SU-DHL-6 (cell line): ENCODE data around the gene FHOD1.

ENCODE experiments used
- H2AFZ ChIP-seq: fragments of 200-600 bp; sonication (generic); 2 replicates; pipeline ENCODE4 v1.6.1; 2014; ENCODE audit warnings: low read depth, mild to moderate bottlenecking, moderate library complexity, mixed read lengths, antibody characterized with exemption, low read length; ENCODE audit not compliant: severe bottlenecking
- H3F3A ChIP-seq: fragments of 200-600 bp; shearing (Covaris generic); 2 replicates; pipeline ENCODE4 v1.6.0; 2016; ENCODE audit warnings: antibody characterized with exemption, mild to moderate bottlenecking; ENCODE audit not compliant: insufficient read depth
- H3K27ac ChIP-seq: fragments of 200-600 bp; sonication (generic); 2 replicates; pipeline ENCODE4 v1.5.1; 2016; ENCODE audit warnings: low read depth, mild to moderate bottlenecking, low read length, moderate library complexity, mixed read lengths
- H3K27me3 ChIP-seq: fragments of 200-600 bp; sonication (generic), shearing (Covaris generic); 2 replicates; pipeline ENCODE4 v1.6.0; 2014; ENCODE audit warnings: mild to moderate bottlenecking, low read length
- H3K36me3 ChIP-seq: fragments of 200-600 bp; sonication (generic); 2 replicates; pipeline ENCODE4 v1.6.1; 2014; ENCODE audit warnings: mild to moderate bottlenecking, low read length, mixed read lengths
- H3K4me2 ChIP-seq: fragments of 300-600, 200-600 bp; shearing (Covaris generic), sonication (generic); 2 replicates; pipeline ENCODE4 v1.6.0; 2014; ENCODE audit warnings: low read length, low read depth, mild to moderate bottlenecking; ENCODE audit not compliant: poor library complexity, severe bottlenecking
- H3K4me3 ChIP-seq: fragments of 200-600 bp; sonication (generic); 2 replicates; pipeline ENCODE4 v1.5.1; 2014; ENCODE audit warnings: antibody characterized with exemption, low read length, mild to moderate bottlenecking, mixed read lengths; ENCODE audit not compliant: insufficient read depth, poor library complexity, severe bottlenecking
- H3K79me2 ChIP-seq: fragments of 200-600 bp; sonication (generic); 2 replicates; pipeline ENCODE4 v1.6.1; 2014; ENCODE audit warnings: mild to moderate bottlenecking, low read length, moderate library complexity; ENCODE audit not compliant: insufficient read depth
- H3K9ac ChIP-seq: fragments of 200-600 bp; sonication (generic); 2 replicates; pipeline ENCODE4 v1.7.0; 2014; ENCODE audit warnings: mild to moderate bottlenecking, low read length
- H3K9me2 ChIP-seq: fragments of 200-600 bp; sonication (generic); replicated peaks from 2 replicates; pipeline ENCODE4 v1.6.1; 2014; ENCODE audit warnings: low read length; ENCODE audit not compliant: insufficient read depth
- H3K9me3 ChIP-seq: fragments of 200-600 bp; sonication (generic); 2 replicates; pipeline ENCODE4 v1.6.1; 2014; ENCODE audit warnings: low read length, mixed read lengths; ENCODE audit not compliant: insufficient read depth
- H4K20me1 ChIP-seq: fragments of 200-600 bp; sonication (generic); 2 replicates; pipeline ENCODE4 v1.6.1; 2014; ENCODE audit warnings: low read depth, mild to moderate bottlenecking, antibody characterized with exemption, low read length, moderate library complexity, mixed read lengths
- EZH2phosphoT487 ChIP-seq: fragments of 200-600 bp; sonication (generic), shearing (Covaris generic); conservative IDR thresholded peaks from 2 replicates; pipeline ENCODE4 v1.6.1; 2018; ENCODE audit warnings: mild to moderate bottlenecking, antibody characterized with exemption, low read length, moderate library complexity, mixed read lengths
- TF ChIP-seq, protein P1 (sequence below): fragments of 200-600 bp; sonication (generic); IDR thresholded peaks from one replicate; pipeline ENCODE4 v1.5.1; 2017; ENCODE audit warnings: antibody characterized with exemption, mild to moderate bottlenecking, low read length, moderate library complexity; ENCODE audit not compliant: insufficient read depth, poor library complexity, severe bottlenecking

The FHOD1 gene

DNA sequence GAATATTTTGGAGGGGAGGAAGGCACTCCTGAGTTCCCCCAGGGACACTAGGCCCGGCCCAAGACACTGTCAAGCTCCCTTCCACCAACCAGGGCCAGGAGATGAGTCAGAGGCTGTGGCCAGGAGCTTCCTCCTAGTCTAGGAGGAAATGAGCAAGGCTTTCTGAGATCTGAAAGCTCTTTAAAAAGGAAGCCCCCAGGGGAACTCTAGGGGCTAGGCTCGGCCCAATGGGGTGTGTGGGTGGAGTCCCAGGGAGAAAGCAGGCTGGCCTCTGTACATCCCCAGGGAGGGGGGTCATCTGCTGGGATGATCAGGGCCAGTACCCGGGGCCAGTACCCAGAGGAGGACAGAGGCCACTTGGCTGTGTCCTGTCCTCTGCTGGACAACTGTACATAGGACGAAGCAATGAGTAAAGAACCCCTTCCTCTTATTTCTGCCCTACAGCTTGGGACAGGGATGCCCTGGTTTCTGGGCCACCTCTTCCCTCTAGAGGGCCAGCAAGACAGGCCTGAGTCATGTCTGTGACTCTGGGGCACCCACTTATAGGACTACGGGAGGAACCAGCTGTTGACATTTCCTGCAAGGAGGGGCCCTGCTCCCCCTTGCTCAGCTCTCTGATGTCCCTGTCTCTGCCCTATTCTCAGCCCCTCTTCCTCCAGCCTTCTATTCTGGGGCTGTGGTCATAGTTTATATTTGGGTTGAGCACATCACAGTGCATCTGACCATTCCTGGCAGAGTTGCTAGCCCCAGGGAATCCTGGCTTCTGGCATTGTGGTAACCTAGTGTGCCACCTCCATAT lies 2.7 kb downstream of the FHOD1 start:
- TF ChIP-seq, protein P1, sequence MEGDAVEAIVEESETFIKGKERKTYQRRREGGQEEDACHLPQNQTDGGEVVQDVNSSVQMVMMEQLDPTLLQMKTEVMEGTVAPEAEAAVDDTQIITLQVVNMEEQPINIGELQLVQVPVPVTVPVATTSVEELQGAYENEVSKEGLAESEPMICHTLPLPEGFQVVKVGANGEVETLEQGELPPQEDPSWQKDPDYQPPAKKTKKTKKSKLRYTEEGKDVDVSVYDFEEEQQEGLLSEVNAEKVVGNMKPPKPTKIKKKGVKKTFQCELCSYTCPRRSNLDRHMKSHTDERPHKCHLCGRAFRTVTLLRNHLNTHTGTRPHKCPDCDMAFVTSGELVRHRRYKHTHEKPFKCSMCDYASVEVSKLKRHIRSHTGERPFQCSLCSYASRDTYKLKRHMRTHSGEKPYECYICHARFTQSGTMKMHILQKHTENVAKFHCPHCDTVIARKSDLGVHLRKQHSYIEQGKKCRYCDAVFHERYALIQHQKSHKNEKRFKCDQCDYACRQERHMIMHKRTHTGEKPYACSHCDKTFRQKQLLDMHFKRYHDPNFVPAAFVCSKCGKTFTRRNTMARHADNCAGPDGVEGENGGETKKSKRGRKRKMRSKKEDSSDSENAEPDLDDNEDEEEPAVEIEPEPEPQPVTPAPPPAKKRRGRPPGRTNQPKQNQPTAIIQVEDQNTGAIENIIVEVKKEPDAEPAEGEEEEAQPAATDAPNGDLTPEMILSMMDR: no peak
- TF ChIP-seq EZH2phosphoT487: no peak
- no peak overlapping the region for H2AFZ ChIP-seq
- no peak overlapping the region for H3K4me3 ChIP-seq
- no peaks in the 10 kb centered on the region for H3K9me3 ChIP-seq
- no peaks in the 10 kb centered on the region for H3K79me2 ChIP-seq
- no peak overlapping the region for H3K27ac ChIP-seq
- no peak overlapping the region for H3K9ac ChIP-seq
- H3K36me3 ChIP-seq: no peaks in the 10 kb centered on the region
- H3K4me2 ChIP-seq: no peak overlapping the region
- no peaks in the 10 kb centered on the region for H3F3A ChIP-seq
- no peaks in the 10 kb centered on the region for H3K27me3 ChIP-seq
- H3K9me2 ChIP-seq: no peaks in the 10 kb centered on the region
- H4K20me1 ChIP-seq: no peaks in the 10 kb centered on the region; the same call in 1 of the 2 replicates

DNA sequence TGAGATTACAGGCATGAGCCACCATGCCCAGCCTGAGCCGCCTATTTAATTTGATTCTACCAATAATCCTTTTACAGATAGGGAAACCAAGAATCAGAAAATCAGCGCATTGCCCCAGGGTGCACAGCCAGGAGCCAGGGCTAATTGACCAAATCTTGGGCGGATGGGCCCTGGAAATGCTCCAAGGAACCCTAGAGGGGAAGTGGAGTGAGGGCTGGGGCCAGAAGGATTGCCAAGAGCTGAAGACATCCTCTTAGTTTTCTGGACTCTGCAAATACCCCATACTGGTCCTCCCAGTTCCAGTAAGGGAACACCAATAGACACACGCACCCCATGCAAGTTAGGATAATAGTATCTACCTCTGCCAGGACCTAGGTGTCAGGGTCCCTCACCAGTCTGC lies 3.8 kb downstream of the FHOD1 start:
- H3K27ac ChIP-seq: no peak overlapping the region
- TF ChIP-seq, protein P1: no peak
- TF ChIP-seq EZH2phosphoT487: no peak
- no peaks in the 10 kb centered on the region; the same call in 1 of the 2 replicates for H4K20me1 ChIP-seq
- H3K27me3 ChIP-seq: no peaks in the 10 kb centered on the region
- no peak overlapping the region for H3K9ac ChIP-seq
- H3K36me3 ChIP-seq: no peaks in the 10 kb centered on the region
- H3K4me3 ChIP-seq: no peak overlapping the region
- H3K79me2 ChIP-seq: no peaks in the 10 kb centered on the region
- no peak overlapping the region for H2AFZ ChIP-seq
- H3K4me2 ChIP-seq: no peak overlapping the region
- H3F3A ChIP-seq: no peaks in the 10 kb centered on the region
- H3K9me3 ChIP-seq: no peaks in the 10 kb centered on the region
- H3K9me2 ChIP-seq: no peaks in the 10 kb centered on the region

DNA sequence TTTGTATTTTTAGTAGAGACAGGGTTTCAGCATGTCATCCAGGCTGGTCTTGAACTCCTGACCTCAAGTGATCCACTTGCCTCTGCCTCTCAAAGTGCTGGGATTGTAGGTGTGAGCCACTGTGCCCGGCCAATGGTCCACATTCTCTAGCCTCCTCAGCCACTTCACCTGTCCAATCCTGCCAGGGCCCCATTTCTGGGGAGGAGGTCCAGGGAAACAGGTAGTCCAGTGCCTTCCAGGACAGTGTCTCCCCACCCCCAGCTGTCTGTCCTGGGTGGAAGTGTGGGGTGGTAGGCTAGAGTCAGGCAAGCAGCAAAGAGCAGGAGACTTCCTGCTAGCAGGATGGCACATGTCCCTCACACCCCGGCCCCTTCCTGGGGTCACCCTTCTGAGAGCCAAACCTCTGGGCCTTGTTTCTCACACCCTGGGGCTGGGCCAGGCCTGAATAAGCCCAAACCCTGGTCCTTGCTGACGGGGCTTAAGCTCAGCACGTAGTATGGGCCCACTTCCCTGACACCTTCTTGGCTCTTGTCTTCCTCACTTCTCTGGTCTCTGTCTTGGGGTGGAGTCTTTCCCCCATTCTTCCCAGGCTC lies 5.0 kb downstream of the FHOD1 start:
- H3F3A ChIP-seq: no peaks in the 10 kb centered on the region
- no peaks in the 10 kb centered on the region for H3K79me2 ChIP-seq

More for the DNA sequence above, 5.0 kb downstream of the FHOD1 start:
- Histone ChIP-seq H3K9me3 (no peaks in the 10 kb centered on the region), H3K36me3 (no peaks in the 10 kb centered on the region), H3K4me3 (no peak overlapping the region), H3K9me2 (no peaks in the 10 kb centered on the region), H2AFZ (no peak overlapping the region), H3K27ac (no peak overlapping the region), H4K20me1 (no peaks in the 10 kb centered on the region; the same call in 1 of the 2 replicates), H3K4me2 (no peak overlapping the region), H3K9ac (no peak overlapping the region), H3K27me3 (no peaks in the 10 kb centered on the region)
- no peak for TF ChIP-seq EZH2phosphoT487
- TF ChIP-seq, protein P1: no peak
